PFSK-1 (cell line): ENCODE results near the gene PNPLA5.

Source experiments
- FOXP2 ChIP-seq: optimal IDR thresholded peaks from 2 replicates; pipeline ENCODE3; 2011; ENCODE audit warnings: borderline replicate concordance, control low read depth, inconsistent platforms; ENCODE audit not compliant: insufficient read depth; ENCODE audit errors: extremely low read length, extremely low read depth
- POLR2AphosphoS5 ChIP-seq: IDR thresholded peaks from 2 replicates; pipeline ENCODE4 v1.6.1; 2012; ENCODE audit warnings: low read depth, mild to moderate bottlenecking, control low read depth, low read length, moderate library complexity
- REST ChIP-seq, 2 experiments: IDR thresholded peaks; 2 replicates each; pipeline versions ENCODE4 v1.6.1 to v1.8.0; 2011 to 2012; ENCODE audit warnings: low read depth in 2 of 2, low read length in 2 of 2, control low read depth in 1 of 2, inconsistent platforms in 1 of 2, mild to moderate bottlenecking in 1 of 2, moderate library complexity in 1 of 2; ENCODE audit not compliant: insufficient read depth in 1 of 2
- SIN3A ChIP-seq: IDR thresholded peaks from 2 replicates; pipeline ENCODE4 v1.6.1; 2012; ENCODE audit warnings: mild to moderate bottlenecking, low read length, moderate library complexity, borderline replicate concordance; ENCODE audit not compliant: insufficient read depth
- TAF1 ChIP-seq: IDR thresholded peaks from 2 replicates; pipeline ENCODE4 v1.6.1; 2012; ENCODE audit warnings: low read length, control low read depth, borderline replicate concordance; ENCODE audit not compliant: insufficient read depth

GRCh38 chr22:43857367-43857766 is 34.4 kb downstream of the PNPLA5 start:
- TF ChIP-seq POLR2AphosphoS5 (no peak), SIN3A (no peak), REST (IDR thresholded peaks at IDR 0.05; ENCODE audit: insufficient read depth in 1 of 2, low read depth in 2 of 2, low read length in 2 of 2) (no peak), TAF1 (no peak), FOXP2 (no peak)
